ENCODE measurements around the gene SMPDL3A.
A peak's percentile ranks its signal among the peaks of the same experiment; 100 is the strongest.

The SMPDL3A gene

DNA sequence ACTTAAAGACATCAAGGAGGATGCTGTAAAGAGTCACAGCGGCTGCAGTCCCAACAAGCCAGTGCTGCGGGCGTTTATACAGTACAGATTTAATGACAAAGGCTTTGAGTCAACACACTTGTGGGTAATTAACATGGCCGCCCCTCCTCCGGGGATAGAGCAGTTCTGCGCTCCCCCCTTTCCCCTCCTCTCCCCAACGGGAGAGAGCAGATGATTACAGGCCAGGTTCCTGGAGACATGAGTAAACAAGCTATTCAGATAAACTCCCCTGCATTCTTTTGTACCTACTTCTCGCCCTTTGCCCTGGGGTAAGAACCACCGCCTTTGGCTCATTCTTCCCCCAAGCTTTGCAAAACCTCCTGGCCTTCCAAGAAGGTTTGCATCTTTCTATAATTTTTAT, 33.2 kb upstream of the SMPDL3A start:
- DNase-seq (ENCODE audit: low read depth): no peak
- TF ChIP-seq, protein P1, sequence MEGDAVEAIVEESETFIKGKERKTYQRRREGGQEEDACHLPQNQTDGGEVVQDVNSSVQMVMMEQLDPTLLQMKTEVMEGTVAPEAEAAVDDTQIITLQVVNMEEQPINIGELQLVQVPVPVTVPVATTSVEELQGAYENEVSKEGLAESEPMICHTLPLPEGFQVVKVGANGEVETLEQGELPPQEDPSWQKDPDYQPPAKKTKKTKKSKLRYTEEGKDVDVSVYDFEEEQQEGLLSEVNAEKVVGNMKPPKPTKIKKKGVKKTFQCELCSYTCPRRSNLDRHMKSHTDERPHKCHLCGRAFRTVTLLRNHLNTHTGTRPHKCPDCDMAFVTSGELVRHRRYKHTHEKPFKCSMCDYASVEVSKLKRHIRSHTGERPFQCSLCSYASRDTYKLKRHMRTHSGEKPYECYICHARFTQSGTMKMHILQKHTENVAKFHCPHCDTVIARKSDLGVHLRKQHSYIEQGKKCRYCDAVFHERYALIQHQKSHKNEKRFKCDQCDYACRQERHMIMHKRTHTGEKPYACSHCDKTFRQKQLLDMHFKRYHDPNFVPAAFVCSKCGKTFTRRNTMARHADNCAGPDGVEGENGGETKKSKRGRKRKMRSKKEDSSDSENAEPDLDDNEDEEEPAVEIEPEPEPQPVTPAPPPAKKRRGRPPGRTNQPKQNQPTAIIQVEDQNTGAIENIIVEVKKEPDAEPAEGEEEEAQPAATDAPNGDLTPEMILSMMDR (IDR thresholded peaks at IDR 0.05; ENCODE audit: insufficient read depth, low read depth, low read length, missing control alignments): no peak
- no peak overlapping the region for H3K4me3 ChIP-seq (ENCODE audit: low read length)

DNA sequence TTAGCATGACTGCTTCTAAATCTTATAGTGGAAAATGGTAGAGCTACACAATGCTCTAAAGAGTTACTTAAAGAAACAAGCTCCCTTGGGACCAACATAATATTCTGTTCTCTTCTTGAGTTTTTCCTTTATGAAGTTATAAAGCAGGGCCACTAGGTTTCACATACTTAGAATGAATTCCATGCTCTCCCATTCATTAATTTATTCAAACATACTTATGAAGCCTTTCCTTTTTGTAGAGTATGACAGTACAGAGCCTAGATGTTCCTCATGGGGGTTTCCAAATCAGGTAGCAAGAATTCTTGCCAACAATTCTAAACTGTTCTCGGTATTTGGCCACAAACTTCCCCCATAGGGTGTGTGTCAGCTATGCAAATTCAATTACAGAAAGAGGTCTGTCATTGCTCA, 30.1 kb upstream of the SMPDL3A start:
- peak; percentile 11 for DNase-seq (ENCODE audit: low read depth)
- H3K4me3 ChIP-seq (ENCODE audit: low read length): no peak overlapping the region
- TF ChIP-seq, protein P1 (IDR thresholded peaks at IDR 0.05; ENCODE audit: insufficient read depth, low read depth, low read length, missing control alignments): no peak

GRCh38 chr6:122760330-122760729, 28.7 kb upstream of the SMPDL3A start:
- no peak for DNase-seq (ENCODE audit: low read depth)
- H3K4me3 ChIP-seq (ENCODE audit: low read length): no peak overlapping the region
- TF ChIP-seq, protein P1 (IDR thresholded peaks at IDR 0.05; ENCODE audit: insufficient read depth, low read depth, low read length, missing control alignments): no peak

- H3K4me3 ChIP-seq (ENCODE audit: low read length): no peak overlapping the region
- TF ChIP-seq, protein P1 (IDR thresholded peaks at IDR 0.05; ENCODE audit: insufficient read depth, low read depth, low read length, missing control alignments): no peak
- DNase-seq (ENCODE audit: low read depth): no peak
Observed at GRCh38 chr6:122766256-122766655, 22.8 kb upstream of the SMPDL3A start.

DNA sequence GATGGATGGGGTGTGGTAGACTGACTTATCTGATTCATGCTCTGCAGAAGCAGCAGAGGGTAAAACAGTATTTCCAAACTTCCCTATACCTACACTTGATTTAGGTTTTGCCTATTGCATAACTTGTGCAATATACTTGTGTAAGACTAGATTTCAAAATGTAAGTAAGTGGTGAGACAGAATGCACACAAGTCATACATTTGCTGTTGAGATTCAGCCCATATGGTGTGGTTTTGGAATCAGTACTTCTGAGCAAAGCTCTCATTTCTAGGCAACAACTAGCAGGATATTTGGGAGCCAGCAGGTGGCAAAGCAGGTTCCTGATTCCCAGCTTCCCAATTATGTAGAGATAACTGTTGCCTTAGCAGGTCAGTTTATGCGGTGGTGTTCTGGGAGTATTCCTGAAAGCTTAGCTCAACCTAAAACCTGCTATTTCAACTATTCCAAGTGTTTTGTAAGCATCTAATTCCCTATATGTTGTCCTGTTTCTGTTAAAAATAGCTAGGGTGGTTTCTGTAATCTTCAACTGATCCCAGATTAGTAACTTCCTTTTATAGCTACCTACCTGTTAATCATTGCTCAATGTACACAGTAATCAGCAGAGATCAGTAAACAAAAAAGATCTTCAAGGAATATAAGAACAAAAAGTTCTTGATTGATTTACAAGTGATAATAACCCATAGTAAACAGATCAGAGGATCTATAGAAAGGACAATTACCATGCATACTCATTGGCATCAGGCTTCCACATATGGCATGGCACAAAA, 18.0 kb upstream of the SMPDL3A start:
- TF ChIP-seq, protein P1 (IDR thresholded peaks at IDR 0.05; ENCODE audit: insufficient read depth, low read depth, low read length, missing control alignments): peak; percentile 53
- DNase-seq (ENCODE audit: low read depth): peak; percentile 80

DNA sequence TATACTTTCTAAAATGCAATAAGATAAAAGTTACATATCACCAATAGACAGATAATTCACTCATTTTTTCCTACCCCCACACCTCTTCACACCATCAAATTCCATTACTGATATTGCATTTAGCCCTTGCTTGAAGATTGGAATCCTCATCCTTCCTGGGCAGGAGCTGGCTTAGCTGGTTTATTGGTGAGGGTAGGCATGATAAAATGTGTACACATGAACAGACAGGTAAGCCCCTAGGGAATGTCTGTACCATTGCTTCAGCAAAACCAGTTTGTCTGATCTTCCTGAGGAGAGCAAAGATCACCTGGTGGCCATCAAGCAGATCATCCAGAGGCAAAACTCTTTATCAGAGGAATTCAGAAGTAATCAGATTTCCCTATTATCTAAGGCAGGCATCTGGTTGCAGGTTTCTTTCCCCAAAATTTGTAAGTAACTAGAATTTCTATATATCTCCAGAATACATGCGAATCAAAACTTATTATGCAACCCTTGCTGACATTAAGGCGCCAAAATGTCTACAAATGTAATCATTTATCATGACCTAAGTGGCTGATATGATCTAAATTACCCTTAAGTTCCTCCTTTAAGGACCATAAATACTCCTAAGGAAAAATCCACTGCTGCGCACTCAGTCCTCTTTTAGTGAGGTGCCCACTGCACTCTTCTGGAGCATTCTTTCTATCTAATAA, 16.2 kb upstream of the SMPDL3A start:
- no peak overlapping the region for H3K4me3 ChIP-seq (ENCODE audit: low read length)
- TF ChIP-seq, protein P1 (IDR thresholded peaks at IDR 0.05; ENCODE audit: insufficient read depth, low read depth, low read length, missing control alignments): peak; percentile 27
- DNase-seq (ENCODE audit: low read depth): peak; percentile 92

More for the DNA sequence above, 18.0 kb upstream of the SMPDL3A start:
- H3K4me3 ChIP-seq (ENCODE audit: low read length): no peak overlapping the region

Measured in epithelial cell of esophagus (primary cell).